Vagina (tissue), 2 donors: Measurements from ENCODE around the gene HTATIP2. TPM values are rescaled to one million over a fixed set of nuclear protein-coding genes. Genes with fewer than 3 reads are reported as not detected.

Experiments
- DNase-seq, 2 donors: peaks; one replicate each; pipeline ENCODE4 v3.0.0-alpha.2; 2017; ENCODE audit errors: extremely low spot score in 2 of 2
- H3K27ac ChIP-seq: fragments of 200-600 bp; sonication (generic); one replicate; pipeline ENCODE4 v1.5.1; 2019
- H3K27me3 ChIP-seq: fragments of 200-600 bp; sonication (generic); one replicate; pipeline ENCODE4 v1.5.1; 2019
- H3K36me3 ChIP-seq, 2 donors: fragments of 200-600 bp; sonication (generic); one replicate each; pipeline ENCODE4 v1.5.1; 2017 to 2019
- H3K4me1 ChIP-seq: fragments of 200-600 bp; sonication (generic); one replicate; pipeline ENCODE4 v1.5.1; 2019
- H3K4me3 ChIP-seq, 2 donors: fragments of 200-600 bp; sonication (generic); 1 replicate in 1 of 2; 2 replicates in 1 of 2; pipeline ENCODE4 v1.5.1; 2016 to 2019
- H3K9me3 ChIP-seq: fragments of 200-600 bp; sonication (generic); one replicate; pipeline ENCODE4 v1.5.1; 2019
- CTCF ChIP-seq, 3 experiments: fragments of 450-650 bp in 2 of 3; fragments of 200-600 bp in 1 of 3; sonication (generic) in 1 of 3; IDR thresholded peaks; one replicate each; pipeline ENCODE4 v1.5.1; 2017 to 2019; ENCODE audit warnings: antibody characterized with exemption in 3 of 3, mild to moderate bottlenecking in 2 of 3, moderate library complexity in 2 of 3
- POLR2A ChIP-seq, 2 donors: fragments of 450-650 bp; IDR thresholded peaks; one replicate each; pipeline ENCODE4 v1.6.1; 2017; ENCODE audit warnings: antibody characterized with exemption in 2 of 2, mild to moderate bottlenecking in 2 of 2, moderate library complexity in 2 of 2
- POLR2AphosphoS5 ChIP-seq, 2 donors: sonication (generic); formaldehyde crosslinking; IDR thresholded peaks; one replicate each; pipeline ENCODE4 v1.9.0; 2017; ENCODE audit warnings: antibody characterized with exemption in 2 of 2, mild to moderate bottlenecking in 2 of 2, low read depth in 1 of 2; ENCODE audit not compliant: insufficient read depth in 1 of 2
- intact Hi-C: fragments of 100-400 bp; cut with DNase I; formaldehyde crosslinking; loops from one replicate; pipeline ENCODE4 v1.15.1; 2023
- total RNA-seq: library from RNA; depleted of rRNA; stranded (reverse); fragments of >200 nt; gene quantifications from one replicate; pipeline ENCODE4 v1.2.3, GENCODE V29; 2016

HTATIP2 gene
- total RNA-seq, 1 donor from 2014 or later, result 35.1 TPM

DNA sequence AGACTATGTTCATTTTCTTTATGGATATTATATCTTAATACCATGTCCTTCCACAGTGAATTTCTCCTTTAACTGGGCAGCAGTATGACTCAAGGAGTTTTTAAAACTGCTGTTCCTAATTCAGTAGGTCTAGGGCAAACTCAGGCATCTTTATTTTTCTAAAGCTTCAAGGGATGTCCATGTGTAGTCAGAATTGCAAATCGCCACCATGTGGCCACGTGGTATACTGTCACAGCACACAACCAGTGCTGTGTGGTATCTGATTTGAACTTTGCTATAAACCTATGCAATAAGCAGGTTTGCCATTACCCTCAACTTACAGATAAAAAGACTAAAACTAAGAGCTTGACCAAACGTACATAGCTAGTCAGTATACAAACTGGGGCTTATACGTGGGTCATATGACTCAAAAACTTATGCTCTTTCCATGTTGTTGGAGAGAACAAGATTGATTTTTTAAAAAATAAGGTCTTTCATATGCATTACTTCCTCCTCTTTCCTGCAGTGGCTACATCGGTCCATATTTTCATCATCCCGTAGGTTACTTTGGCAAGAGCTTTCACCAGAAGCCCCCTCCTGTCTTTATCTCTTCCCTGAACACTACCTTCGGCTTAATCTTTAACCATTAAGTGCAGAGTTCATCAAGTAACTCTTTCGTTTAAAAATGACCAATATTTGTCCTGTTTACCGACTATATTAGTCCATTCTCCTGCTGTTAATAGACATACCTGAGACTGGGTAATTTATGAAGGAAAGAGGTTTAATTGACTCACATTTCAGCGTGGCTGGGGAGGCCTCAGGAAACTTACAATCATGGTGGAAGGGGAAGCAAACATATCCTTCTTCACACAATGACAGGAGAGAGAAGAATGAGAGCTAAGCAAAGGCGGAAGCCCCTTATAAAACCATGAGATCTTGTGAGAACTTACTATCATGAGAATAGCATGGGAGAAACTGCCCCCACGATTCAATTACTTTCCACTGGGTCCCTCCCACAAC is 8.0 kb upstream of the HTATIP2 start:
- intact Hi-C loops, result no loop called here
- Histone ChIP-seq H3K9me3 (no peaks in the 10 kb centered on the region), H3K4me3 (no peak overlapping the region), H3K27ac (no peak overlapping the region), H3K36me3 (no peaks in the 10 kb centered on the region), H3K4me1 (no peaks in the 10 kb centered on the region), H3K27me3 (no peaks in the 10 kb centered on the region)
- no peak for DNase-seq
- TF ChIP-seq POLR2AphosphoS5 (IDR thresholded peaks at IDR 0.05; ENCODE audit: insufficient read depth in 1 of 2, low read depth in 1 of 2) (no peak), CTCF (IDR thresholded peaks at IDR 0.05) (peak in 2 of 3 experiments; percentile 13 to 17), POLR2A (IDR thresholded peaks at IDR 0.05) (no peak)

DNA sequence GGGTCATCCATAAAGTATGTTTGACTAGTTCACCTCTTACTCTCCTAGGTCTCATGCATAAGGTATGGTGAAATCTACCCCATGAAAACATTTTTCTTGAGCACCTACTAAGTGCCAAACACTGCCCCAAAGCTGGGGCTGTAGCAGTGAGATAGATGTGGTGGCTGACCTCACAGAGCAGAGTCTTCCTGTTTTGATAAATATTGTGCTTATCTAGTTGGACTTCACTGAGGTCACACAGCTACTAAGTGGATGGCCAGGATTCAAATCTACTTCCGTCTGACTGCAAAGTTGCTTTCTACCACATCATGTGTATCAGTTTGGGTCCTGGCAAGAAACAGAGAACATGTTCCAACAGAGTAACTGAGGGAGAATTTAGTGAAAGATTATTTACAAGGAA is 6.4 kb upstream of the HTATIP2 start:
- intact Hi-C loops, result no loop called here
- no peaks in the 10 kb centered on the region for H3K4me1 ChIP-seq

DNA sequence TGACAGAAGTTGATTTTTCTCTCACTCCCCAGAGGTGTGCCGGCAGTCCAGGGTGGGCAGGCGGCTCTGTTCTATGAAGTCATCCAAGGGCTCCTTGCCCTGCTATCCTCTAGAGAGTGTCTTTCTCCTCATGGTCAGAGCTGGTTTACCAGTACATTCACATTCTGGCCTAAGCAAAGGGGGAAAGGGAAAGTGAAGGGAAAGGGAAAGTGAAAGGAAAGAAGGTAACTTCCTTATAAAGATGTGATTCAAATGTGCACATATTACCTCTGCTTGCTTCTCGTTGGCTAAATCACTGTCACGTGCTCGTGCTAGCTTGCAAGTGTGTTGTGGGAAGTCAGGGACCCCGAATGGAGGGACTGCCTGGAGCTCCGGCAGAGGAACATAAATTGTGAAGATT is 2.9 kb upstream of the HTATIP2 start:
- H3K27ac ChIP-seq, result no peak overlapping the region
- no peaks in the 10 kb centered on the region for H3K27me3 ChIP-seq
- no peaks in the 10 kb centered on the region for H3K9me3 ChIP-seq
- peaks cover 16% of the 10 kb centered on the region for H3K4me1 ChIP-seq
- intact Hi-C loops, result no loop called here
- TF ChIP-seq CTCF (IDR thresholded peaks at IDR 0.05) (no peak), POLR2A (IDR thresholded peaks at IDR 0.05) (no peak), POLR2AphosphoS5 (IDR thresholded peaks at IDR 0.05; ENCODE audit: insufficient read depth in 1 of 2, low read depth in 1 of 2) (no peak)
- no peak overlapping the region for H3K4me3 ChIP-seq
- no peaks in the 10 kb centered on the region for H3K36me3 ChIP-seq
- DNase-seq, result no peak

More for the DNA sequence above, 6.4 kb upstream of the HTATIP2 start:
- TF ChIP-seq CTCF (IDR thresholded peaks at IDR 0.05) (no peak), POLR2A (IDR thresholded peaks at IDR 0.05) (no peak)
- H3K4me3 ChIP-seq, result no peak overlapping the region
- no peaks in the 10 kb centered on the region for H3K9me3 ChIP-seq
- no peaks in the 10 kb centered on the region for H3K36me3 ChIP-seq
- no peak for DNase-seq
- no peak overlapping the region for H3K27ac ChIP-seq
- H3K27me3 ChIP-seq, result no peaks in the 10 kb centered on the region

- Histone ChIP-seq H3K4me1 (peaks cover 31% of the 10 kb centered on the region), H3K9me3 (no peaks in the 10 kb centered on the region), H3K27me3 (no peaks in the 10 kb centered on the region), H3K4me3 (no peak overlapping the region), H3K27ac (no peak overlapping the region), H3K36me3 (no peaks in the 10 kb centered on the region)
- no peak for TF ChIP-seq POLR2A (IDR thresholded peaks at IDR 0.05)
- intact Hi-C loops, result no loop called here
- DNase-seq, result no peak
Observed at GRCh38 chr11:20362481-20362880, 1.0 kb upstream of the HTATIP2 start.

DNA sequence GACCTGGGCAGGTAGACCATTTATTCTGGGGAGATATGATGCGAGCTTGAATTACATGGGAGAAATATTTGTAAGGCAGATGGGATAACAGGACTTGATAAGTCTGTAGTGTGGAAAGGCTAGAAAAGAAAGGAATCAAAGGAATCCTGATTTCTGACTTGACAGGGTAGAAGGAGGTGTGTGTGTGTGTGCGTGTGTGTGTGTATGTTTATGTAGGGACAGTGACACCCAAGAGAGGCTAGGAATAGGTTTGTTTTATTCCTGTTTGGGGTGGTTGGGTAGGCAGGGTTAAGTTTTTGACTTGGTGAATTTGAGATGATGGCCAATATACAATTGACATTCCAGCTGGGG is 390 bp upstream of the HTATIP2 start:
- H3K4me3 ChIP-seq, result peak overlapping the region; percentile 82 to 99
- H3K27ac ChIP-seq, result peak overlapping the region; percentile 90
- H3K4me1 ChIP-seq, result peaks cover 34% of the 10 kb centered on the region

More for the DNA sequence above, 390 bp upstream of the HTATIP2 start:
- no peaks in the 10 kb centered on the region for H3K27me3 ChIP-seq
- intact Hi-C loops, result no loop called here
- no peak for DNase-seq
- H3K36me3 ChIP-seq, result no peaks in the 10 kb centered on the region
- TF ChIP-seq CTCF (IDR thresholded peaks at IDR 0.05), result no peak
- TF ChIP-seq POLR2AphosphoS5 (IDR thresholded peaks at IDR 0.05; ENCODE audit: insufficient read depth in 1 of 2, low read depth in 1 of 2), result no peak
- TF ChIP-seq POLR2A (IDR thresholded peaks at IDR 0.05), result no peak
- no peaks in the 10 kb centered on the region for H3K9me3 ChIP-seq
